ENCODE measurements around the gene FAM53A.
"Not testable (repeated sequence)": the region's sequence is repeated elsewhere in the genome, so short reads cannot be mapped to it uniquely, and the experiment has no call there.

The FAM53A gene

DNA sequence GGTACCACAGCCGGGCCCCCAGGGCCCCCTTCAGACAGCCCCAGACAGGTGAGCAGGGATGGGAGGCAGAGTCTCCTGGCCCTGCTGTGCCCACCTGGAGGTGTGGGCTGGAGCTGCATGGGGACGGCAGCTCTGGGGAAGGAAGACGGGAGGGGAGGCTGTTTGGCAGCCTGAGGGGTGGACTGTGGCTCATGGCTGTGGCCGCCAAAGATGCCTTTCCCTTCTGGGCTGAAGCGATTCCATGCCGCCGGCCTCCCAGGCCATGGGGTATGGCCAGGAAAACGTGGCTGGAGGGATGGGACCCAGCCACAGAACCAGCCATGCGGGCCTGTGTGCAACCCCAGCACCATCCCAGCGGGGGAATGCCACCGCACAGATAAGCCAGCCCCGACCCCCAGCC is 65.7 kb downstream of the FAM53A start:
- DNase-seq = no peak

DNA sequence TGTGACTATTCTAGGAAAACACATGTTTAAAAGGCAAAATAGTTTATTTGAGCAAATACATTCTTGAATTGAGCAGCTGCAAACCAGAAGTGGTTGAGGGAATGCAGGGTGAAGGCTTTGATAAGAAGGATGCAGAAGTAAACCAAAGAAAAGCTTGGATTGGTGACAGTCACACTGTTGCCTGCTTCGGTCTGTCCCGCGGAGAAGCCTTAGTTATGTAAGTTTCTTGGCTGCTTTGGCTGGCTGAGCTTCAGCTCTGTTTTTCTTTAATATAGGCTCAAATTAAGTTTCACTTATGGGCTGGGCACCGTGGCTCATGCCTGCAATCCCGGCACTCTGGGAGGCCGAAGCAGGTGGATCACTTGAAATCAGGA is 67.6 kb downstream of the FAM53A start:
- DNase-seq = no peak

DNA sequence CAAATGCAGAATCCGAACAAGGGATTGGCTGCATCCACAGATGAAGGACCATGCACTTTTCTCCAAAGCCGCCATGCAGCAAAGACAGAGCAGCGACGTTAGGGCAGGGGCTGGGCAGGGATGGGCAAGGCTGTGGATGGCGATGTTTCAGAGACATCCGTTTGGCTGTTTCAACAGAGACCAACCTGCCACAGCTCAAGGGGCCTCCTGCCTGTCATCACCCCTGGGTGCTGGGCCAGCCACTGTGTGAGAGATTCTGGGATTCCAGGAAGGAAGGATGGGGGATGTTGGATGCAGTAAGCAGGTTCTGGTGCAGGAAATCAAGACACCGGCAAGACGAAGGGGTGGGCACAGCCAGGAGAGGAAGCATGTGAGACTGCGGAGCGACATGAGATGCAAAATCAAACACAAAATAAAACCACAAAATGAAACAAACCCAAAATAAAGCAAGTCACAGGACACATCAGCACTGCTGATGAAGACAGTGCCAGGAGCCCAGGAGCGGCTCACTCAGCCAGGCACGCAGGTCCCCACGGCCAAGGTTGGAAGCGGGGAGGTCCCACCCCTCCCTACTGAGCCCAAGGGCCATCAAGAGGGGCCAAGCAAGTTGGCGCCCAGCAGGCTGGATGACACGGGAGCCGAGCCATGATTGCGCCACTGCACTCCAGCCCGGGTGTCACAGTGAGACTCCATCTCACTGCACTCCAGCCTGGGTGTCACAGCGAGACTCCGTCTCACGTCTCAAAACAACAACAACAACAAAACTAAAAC is 68.1 kb downstream of the FAM53A start:
- DNase-seq = no peak

DNA sequence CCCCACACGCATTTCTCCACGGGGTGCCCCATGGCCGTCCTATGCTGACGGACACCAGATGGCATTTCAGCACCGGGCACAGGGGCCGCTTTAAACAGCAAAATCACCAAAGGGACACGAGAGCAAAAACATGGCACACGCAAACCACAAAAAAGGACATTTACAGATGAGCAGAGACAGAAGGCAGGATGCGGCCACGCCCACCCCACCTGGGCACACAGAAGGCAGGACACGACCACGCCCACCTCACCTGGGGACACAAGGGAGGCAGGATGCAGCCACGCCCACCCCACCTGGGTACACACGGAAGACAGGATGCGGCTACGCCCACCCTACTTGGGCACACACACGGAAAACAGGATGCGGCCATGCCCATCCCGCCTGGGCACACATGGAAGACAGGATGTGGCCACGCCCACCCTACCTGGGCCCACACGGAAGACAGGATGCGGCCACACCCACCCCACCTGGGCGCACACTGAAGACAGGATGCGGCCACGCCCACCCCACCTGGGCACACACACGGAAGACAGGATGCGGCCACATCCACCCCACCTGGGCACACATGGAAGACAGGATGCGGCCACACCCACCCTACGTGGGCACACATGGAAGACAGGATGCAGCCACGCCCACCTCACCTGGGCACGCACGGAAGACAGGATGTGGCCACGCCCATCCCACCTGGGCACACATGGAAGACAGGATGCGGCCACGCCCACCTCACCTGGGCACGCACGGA is 69.1 kb downstream of the FAM53A start:
- DNase-seq = no peak

DNA sequence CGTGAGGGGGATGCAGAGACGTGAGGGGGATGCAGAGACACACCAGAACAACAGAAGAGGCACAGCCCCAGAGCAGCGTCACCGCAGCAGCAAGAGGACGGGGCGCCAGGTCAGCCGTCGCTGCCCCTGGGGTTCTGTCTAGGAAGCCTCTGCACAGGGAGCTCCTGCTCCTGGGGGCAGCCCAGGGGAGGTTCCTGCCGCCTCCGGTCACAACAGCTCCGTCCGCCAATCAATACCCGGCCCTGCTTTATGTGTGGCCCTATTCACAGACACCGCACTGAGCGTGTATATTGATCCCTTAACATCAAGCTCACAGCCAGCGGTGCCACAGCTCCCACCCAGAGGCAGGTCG is 69.6 kb downstream of the FAM53A start:
- DNase-seq = no peak

DNA sequence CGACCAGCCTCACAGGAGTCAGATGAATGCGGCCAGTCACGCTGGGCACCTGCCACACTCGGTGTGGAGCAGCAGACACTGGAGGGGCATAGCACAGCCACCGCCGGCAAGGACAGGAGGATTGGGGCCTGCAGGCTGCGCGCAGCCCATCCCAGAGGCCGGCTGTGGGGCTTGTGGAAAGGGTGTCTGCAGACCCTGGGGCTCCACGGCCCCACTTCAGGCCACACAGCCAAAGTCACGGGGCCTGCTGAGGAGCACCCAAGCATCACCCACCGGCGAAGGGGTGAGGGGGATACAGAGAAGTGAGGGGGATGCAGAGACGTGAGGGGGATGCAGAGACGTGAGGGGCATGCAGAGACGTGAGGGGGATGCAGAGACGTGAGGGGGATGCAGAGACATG is 70.1 kb downstream of the FAM53A start:
- DNase-seq = no peak

DNA sequence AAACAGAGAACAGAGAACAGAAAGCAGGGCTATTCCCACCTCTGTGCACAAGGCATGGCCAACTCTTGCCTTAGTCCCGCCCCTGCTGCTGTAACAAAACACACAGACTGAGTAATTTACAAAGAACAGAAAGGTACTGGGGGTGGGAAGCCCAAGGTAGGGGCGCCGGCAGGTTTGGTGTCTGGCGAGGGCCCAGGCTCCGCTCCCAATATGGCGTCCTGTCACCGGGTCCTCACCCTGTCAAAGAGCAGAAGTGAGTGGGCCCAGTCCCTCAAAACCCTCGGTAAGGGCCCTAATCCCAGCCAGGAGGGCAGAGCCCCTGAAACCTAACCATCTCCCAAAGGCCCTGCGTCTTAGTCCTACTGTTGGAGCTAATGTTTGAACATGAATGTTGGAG is 71.0 kb downstream of the FAM53A start:
- no peak for DNase-seq

DNA sequence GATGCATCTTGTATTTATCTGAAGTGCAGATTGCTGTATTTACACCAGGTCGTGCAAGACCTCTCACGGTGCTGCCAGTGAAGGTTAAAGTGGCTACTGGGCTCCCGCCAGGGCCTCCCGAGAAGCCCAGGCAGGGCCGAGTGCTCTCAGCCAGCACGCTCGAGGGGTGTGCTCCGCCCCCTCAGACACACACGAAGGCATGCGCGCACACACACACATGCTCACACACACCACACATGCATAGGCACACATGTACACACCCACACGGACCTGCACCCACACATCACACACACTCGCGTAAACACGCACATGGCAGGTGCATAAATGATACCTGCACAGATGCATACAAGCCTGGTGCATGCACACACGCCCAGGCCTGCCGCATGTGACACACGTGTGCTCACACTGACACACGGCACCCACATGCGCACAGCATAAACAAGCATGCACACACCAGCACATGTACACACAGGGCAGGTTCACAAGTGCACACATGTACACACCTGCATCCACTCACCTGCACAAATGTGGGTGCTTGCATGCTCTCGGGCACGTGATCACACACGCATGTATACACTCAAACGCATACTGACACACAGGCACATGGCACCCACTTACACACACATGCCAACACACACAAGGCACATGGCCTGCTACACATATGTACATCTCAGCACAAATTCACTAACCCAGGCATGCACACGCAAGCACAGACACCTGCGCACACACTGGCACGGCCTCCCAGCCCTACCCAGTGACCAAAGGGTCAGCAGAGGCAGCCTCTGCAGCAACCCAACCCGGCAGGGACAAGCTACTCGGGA is 71.6 kb downstream of the FAM53A start:
- no peak for DNase-seq

DNA sequence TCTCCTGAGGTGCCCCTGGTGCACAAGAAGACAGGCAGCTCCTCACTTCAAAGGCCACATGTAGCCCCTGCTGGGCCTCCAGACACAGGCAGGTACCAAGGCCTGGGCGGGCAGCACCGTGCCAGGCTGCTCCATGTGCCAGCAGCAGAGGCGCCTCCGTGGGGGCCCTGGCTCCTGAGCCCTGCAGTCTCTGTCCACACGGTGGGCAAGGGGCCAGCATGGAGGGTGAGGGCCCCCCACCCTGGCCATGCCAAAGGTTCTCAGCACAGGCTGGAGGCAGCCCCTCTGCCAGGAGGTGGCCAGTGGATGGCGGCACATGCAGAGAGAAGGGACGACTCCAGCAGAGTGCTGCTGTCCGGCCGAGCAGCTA is 72.6 kb downstream of the FAM53A start:
- no peak for DNase-seq

DNA sequence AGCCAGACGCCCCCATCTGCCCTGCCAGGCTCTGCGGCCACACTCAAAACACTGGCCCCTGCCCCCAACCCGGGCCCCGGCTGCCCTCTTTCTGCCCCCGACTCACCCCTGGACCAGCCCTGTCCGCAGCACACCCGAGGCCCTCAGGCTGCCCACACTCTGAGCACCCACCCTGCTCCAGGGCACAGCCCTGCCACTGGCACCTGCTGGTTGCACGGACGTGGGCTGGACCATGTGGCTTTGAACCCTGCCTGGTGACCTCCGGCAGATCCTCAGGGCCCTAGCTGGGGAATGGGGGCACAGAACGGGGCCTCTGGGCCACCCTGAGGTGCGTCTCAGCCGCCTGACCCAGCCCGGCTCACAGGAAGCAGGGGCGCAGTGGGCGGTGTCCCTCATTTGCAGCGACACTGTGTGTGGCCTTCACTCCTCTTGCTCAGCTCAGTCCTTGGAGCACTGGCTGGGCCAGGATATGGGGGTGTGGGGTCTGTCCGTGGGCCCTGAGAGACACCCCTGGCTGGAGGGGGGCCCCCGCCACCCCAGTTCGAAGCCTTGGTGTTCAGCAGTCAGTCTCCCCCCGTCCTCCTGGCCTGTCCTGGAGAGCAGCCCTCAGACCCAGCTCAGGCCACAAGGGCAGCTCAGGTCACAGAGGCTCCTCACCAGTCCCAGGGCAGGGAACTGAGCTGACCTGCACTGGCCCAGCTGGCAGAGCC is 73.2 kb downstream of the FAM53A start:
- DNase-seq = no peak

DNA sequence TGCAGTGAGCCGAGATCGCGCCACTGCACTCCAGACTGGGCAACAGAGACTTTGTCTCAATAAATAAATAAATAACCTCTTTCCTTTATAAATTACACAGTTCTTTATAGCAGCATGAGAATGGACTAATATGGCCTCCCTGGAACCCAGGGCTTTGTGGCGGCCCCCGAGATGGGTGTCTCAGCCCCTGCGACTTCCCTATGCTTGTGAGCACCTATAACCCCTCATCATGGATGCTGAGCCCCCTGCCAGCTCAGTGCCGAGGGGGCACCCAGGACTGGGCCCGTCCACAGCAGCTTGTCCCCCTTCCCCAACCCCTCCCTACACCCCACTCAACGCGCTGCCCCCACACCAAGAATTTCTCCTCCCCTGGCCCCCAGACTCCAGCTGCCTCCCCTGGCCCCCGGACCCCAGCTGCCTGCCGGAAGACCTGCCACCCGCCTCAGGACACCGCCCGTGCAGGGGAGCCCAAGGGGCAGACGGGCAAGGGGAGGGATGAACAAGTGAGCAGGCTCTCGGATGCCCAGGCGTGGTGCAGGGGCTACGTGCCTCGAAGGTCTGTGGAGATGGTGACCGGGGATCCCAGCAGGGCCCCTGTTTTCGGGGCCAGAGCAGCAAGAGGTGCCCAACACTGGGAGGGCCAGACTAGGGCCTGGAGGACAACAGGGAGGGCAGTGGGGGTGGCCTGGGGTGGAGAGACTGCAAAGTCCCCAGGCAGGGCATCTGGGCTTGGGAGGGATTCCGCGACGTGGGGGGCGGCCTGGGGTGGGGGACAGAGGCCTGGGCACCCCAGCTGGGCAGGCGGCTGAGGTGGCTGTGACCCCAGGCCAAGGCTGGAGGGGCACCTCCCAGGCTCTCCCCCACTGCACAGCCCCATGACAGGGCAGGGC is 74.0 kb downstream of the FAM53A start:
- no peak for DNase-seq

DNA sequence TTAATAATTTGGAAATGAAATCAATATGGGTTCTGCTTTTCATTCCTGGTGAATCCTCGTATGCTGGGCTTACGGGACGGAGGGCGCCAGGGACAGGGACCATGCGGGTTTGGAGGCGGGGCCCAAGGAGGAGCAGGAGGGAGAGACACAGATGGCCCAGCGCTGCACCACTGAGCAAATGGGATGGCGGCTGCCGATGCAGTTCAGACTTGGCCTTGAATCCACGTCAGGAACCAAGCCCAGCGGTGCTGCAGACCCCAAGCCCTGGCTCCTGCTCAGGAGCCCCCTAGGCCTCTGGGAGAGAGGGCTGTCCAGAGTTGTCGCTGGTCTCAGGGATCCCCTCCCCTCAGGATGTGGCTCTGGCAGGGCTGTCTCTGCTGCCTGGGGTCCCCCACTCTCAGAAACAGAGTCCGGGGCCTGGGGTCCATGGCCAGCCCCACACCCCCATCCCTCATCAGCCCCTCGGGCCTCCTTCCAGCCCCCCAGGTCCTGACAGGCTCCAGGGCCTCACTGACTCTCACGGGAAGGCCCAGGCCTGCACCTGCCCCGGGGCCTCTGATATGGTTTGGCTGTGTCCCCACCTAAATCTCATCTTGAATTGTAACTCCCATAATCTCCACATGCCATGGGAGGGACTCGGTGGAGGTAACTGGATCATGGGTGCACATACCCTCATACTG is 75.2 kb downstream of the FAM53A start:
- no peak for DNase-seq

DNA sequence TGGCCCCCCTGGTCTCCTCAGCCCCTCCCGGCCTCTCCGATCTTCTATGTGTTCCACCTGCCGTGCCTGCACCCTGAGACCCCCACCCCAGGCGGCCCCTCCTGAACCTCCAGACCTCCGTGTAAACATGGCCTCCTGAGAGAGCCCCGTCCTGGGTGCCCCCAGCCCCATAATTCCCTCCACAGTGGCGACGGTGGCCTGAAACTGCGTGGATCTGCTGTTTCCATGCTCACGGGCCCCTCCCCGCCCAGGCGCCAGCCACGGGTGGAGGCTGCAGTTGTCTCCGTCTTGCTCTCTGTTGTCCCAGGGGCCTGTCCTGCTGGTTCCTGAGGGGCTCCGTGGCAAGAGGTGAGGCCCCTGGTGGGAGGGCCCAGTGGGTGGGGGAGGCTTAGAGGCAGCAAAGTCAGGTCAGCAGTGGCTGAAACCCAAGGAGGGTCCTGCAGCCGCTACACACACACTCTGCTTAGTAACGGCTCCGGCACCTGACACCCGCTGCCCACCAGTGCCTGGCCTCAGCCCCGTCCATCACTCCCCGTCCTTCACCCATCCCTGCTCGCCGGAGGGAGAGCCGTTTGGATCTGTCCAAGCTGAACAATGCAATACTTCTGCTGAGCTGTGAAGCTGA is 75.8 kb downstream of the FAM53A start:
- DNase-seq = no peak

DNA sequence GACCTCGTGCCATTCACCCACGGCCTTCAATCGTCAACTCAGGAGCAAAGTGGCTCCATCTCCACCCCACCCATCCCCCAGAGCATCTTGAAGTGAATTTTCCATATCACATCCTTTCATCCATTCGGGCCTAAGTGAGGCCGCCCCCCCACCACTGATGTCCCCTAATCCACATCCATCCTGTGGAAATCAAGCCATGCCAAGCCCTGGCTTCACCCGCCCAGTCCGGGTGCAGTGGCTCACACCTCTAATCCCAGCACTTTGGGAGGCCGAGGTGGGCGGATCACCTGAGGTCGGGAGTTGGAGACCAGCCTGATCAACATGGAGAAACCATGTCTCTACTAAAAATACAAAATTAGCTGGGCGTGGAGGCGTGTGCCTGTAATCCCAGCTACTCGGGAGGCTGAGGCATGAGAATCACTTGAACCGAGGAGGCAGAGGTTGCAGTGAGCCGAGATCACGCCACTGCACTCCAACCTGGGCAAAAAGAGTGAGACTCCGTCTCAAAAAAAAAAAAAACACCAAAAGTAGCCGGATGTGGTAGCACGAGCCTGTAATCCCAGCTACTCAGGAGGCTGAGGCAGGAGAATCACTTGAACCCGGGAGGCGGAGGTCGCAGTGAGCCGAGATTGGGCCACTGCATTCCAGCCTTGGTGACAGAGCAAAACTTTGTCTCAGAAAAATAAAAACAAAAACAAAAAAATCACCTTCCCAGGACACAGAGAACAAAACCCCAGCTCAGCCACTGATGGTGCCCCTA is 76.5 kb downstream of the FAM53A start:
- DNase-seq = not testable (repeated sequence)

DNA sequence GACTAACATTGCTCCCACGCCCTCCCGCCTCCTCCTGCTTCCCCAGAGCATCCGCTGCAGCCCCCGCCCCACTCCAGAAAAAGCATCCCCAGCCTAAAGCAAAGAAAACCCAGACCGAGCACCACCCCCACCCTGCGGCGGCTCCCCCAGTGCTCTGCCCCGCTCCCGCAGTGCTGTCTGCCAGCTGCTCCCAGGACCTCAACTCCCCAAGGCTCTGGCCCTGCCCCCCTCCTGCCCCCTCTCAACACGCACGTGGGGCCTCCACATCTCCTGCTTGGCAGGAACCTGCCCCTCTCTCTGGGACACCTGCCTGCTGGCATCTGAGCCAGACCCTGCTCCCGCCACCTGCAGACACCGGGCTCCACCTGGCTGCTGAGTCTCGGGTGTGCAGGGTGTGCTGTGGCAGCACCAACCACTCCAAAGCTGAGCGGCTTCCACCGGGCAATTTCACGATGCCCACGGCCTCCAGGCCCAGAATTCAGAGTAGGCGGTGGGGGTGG is 79.4 kb downstream of the FAM53A start:
- no peak for DNase-seq

DNA sequence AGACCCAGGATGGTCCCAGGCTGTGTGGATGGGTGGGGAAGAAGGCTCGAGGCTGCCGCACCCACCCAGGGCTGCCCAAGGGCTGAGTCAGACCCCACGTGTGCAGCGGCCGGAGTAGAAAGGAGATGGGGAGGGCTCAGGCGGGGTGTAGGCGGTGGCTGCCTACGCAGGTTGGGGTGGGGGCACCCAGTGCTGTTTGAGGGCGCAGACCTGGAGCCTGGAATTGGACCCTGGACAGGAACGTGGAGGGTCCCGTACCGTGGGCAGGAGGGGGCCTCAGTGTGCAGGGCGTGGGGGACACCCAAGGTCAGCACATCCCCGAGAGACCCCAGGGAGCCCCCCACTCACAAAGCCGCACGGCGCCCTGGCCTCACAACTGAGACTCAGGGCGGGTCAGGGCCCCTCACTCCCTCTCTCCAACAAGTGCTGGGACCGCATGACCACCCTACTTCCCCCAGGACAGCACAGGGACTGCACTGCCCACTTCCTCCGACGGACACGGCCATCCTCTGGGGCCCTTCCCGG is 79.9 kb downstream of the FAM53A start:
- DNase-seq = no peak

DNA sequence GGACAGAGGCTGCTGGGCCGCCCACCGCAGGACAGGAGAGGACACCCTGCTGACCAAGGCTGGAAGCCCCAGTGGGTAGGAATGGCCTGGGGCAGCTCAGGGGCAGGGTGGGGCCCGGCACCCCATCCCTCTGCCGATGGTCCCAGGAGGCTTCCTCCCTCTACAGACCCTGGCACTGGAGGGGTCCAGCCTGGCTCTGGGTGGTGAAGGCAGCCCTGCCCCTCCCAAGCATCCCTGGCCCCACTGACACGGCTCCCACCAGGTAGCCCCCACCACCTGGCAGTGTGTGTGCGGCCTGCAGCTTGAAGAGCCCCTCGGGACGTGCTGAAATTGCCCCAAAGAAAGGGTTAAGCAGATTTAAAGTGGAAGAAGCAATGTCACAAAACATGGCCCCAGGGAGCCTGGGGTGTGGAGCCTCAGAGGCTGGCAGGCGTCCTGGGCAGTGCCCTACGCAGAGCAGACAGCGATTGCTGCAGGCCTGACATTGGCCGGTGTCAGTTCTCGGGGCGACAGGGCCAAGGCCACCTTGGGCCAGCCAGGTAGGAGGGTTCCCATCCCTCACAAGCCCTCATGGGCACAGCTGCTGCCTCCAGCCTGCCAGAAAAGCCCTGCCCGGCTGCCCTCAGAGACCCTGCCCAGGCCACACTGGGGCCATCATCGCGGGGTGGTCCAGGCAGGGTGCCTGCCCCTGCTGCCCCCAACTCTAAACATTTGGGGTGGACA is 80.5 kb downstream of the FAM53A start:
- DNase-seq = no peak

DNA sequence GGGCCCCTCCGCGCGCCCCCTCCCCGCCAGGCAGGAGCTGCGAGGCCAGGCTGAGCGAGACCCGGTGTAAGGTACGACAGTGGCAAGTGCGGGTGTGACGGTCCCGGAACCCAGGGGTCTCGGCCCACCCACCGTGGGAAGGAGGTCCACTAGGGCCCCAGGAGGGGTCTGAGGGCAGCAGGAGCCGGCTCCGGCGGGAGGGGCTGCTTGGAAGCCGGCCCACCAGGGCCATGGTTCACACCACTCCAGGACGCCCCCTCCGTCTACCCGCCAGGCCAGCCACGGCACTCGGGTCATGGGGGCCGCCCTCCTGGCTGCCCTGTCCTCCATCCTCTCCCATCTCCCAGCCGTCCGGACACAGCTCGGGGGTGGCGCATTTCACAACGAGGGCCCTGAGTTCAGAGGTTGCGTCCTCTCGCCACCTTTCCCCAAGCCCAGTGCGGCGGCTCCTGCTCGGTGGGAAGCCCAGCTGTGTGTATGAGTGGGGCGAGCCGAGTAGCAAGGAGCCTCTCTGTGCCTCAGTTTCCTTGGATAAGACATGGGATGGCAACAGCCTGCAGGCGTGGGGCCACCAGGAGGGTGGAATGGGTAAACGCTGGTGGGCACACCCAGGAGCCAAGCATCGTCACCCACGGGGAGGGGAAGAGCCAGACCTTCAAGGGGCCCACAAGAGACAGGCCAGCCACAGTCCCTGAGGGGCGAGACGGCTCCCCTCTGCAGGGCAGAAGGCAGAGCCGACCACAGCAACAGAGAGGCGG is 81.3 kb downstream of the FAM53A start:
- no peak for DNase-seq
